HepG2 (cell line): ENCODE data around the gene ZKSCAN8. TPM values are rescaled to one million over a fixed set of nuclear protein-coding genes. Genes with fewer than 3 reads are reported as not detected.

ENCODE experiments used
- FOXA1 ChIP-seq, 2 experiments: fragments of 450-650 bp in 1 of 2; sonication (generic) in 1 of 2; formaldehyde crosslinking in 1 of 2; IDR thresholded peaks; 2 replicates each; pipeline versions ENCODE4 v1.4.0 to v1.6.1; 2016 to 2020; ENCODE audit warnings: missing genetic modification reagents in 1 of 2
- HNRNPL ChIP-seq: fragments of 200-400 bp; formaldehyde crosslinking; IDR thresholded peaks from 2 replicates; pipeline ENCODE4 v1.6.1; 2017; ENCODE audit warnings: mild to moderate bottlenecking, low read depth, low read length
- NFIC ChIP-seq: IDR thresholded peaks from 2 replicates; pipeline ENCODE4 v1.6.1; 2012; ENCODE audit warnings: mild to moderate bottlenecking, low read length, inconsistent platforms
- REL ChIP-seq: sonication (generic); formaldehyde crosslinking; conservative IDR thresholded peaks from 2 replicates; pipeline ENCODE4 v1.8.0; 2022; ENCODE audit warnings: mild to moderate bottlenecking, missing genetic modification reagents, moderate library complexity
- SP140L ChIP-seq: sonication (generic); formaldehyde crosslinking; IDR thresholded peaks from 2 replicates; pipeline ENCODE4 v1.4.0; 2020; ENCODE audit warnings: missing genetic modification reagents, borderline replicate concordance
- TMF1 ChIP-seq: sonication (generic); formaldehyde crosslinking; IDR thresholded peaks from 2 replicates; pipeline ENCODE4 v1.8.1; 2022; ENCODE audit warnings: low read depth, missing genetic modification reagents
- ZNF274 ChIP-seq: sonication (generic); formaldehyde crosslinking; IDR thresholded peaks from 2 replicates; pipeline ENCODE4 v1.5.1; 2020; ENCODE audit warnings: mild to moderate bottlenecking, missing genetic modification reagents
- ZNF746 ChIP-seq: sonication (generic); formaldehyde crosslinking; IDR thresholded peaks from 2 replicates; pipeline ENCODE4 v1.8.0; 2022; ENCODE audit warnings: mild to moderate bottlenecking, missing genetic modification reagents
- ZNF766 ChIP-seq: sonication (generic); formaldehyde crosslinking; IDR thresholded peaks from 2 replicates; pipeline ENCODE4 v1.5.0; 2020; ENCODE audit warnings: missing genetic modification reagents, borderline replicate concordance
- polyA plus RNA-seq, 8 experiments: library from polyadenylated mRNA; depleted of rRNA in 3 of 8; stranded (reverse) in 7 of 8; unstranded in 1 of 8; fragments of >200 nt; fragmentation: Illumina TruSeq in 4 of 8; extraction: Trizol in 4 of 8; gene quantifications; 2 replicates each; pipeline versions ENCODE4 v1.2.1 to v1.2.3, GENCODE V29; 2011 to 2016; ENCODE audit warnings: low read depth in 4 of 8, missing spikeins in 1 of 8, mixed read lengths in 1 of 8; ENCODE audit not compliant: insufficient read depth in 1 of 8
- total RNA-seq, 5 experiments: library from RNA; depleted of rRNA; stranded (reverse); fragments of >200 nt; fragmentation: Illumina TruSeq; extraction: Trizol; gene quantifications; 2 replicates each; pipeline ENCODE4 v1.2.3, GENCODE V29; 2016; ENCODE audit warnings: low read depth in 1 of 5
- TF ChIP-seq, protein P1 (sequence below), 2 experiments: sonication (generic) in 1 of 2; formaldehyde crosslinking in 1 of 2; IDR thresholded peaks; 2 replicates each; pipeline versions ENCODE4 v1.5.1 to v1.6.1; 2011 to 2020; ENCODE audit warnings: borderline replicate concordance in 1 of 2, low read depth in 1 of 2, low read length in 1 of 2, mild to moderate bottlenecking in 1 of 2, missing genetic modification reagents in 1 of 2, moderate library complexity in 1 of 2
- TF ChIP-seq, protein P2 (sequence below): sonication (generic); formaldehyde crosslinking; IDR thresholded peaks from 2 replicates; pipeline ENCODE4 v1.4.0; 2020; ENCODE audit warnings: missing genetic modification reagents
- TF ChIP-seq, protein P3 (sequence below): sonication (generic); formaldehyde crosslinking; IDR thresholded peaks from 2 replicates; pipeline ENCODE4 v1.4.0; 2020; ENCODE audit warnings: mild to moderate bottlenecking, missing genetic modification reagents

Gene ZKSCAN8
- total and polyA plus RNA-seq, 2 of the 13 experiments (the other 11 are each of a cell fraction or from before 2014, with no cell fraction given), result 12.4 to 20.9 TPM

DNA sequence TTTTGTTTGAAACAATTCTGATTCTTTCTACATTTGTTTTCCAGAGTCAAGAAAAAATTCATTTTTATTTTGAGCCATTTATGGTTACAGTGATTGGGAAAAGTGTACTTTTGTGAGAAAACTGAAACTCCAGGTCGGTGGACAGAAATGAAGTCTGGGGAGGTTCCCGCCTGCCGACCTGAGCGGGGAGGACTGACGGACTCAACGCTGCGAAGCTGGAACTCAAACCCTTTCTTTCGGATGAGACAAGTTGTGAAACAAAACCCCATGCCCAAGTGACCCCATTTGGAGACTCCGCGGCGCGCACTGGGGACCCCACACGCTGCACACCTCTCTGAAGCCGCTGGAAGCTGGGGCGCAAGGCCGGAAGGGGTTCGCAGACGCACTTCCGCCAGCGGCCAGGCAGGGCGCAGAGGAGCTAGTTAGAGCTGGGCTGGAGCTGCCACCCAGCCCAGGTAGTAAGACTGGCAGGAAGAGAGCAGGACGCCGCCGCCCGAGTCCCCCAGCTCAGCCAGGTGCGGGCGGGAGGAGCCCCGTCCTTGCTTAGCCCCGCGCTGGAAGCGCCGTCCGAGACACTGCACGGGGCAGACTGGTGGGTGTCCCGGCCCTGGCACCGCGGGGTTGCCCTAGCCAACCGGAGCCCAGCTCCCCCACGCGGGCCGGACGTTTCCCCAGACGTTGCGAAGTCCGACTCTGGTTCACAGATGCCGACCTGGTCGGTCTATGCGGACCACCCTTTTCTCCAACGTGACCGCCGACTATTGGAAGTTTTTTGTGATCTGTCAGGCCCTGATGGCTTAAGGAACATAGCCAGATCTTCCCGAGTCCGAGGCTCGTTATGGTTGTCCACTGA is 37.1 kb upstream of the ZKSCAN8 start (continued):
- TF ChIP-seq, protein P1, sequence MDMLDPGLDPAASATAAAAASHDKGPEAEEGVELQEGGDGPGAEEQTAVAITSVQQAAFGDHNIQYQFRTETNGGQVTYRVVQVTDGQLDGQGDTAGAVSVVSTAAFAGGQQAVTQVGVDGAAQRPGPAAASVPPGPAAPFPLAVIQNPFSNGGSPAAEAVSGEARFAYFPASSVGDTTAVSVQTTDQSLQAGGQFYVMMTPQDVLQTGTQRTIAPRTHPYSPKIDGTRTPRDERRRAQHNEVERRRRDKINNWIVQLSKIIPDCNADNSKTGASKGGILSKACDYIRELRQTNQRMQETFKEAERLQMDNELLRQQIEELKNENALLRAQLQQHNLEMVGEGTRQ (IDR thresholded peaks at IDR 0.05; ENCODE audit: low read depth, low read length), result 0 out of 2 replicates have a peak, but pooled peaks have one; percentile 1
- TF ChIP-seq, protein P1 (CRISPR knock-in tag; IDR thresholded peaks at IDR 0.05; ENCODE audit: borderline replicate concordance), result no peak
- peak; percentile 88 for TF ChIP-seq ZNF274 (CRISPR knock-in tag)
- TF ChIP-seq ZNF746 (CRISPR knock-in tag), result 0 out of 2 replicates have a peak, but pooled peaks have one; percentile 25
- TF ChIP-seq, protein P2, sequence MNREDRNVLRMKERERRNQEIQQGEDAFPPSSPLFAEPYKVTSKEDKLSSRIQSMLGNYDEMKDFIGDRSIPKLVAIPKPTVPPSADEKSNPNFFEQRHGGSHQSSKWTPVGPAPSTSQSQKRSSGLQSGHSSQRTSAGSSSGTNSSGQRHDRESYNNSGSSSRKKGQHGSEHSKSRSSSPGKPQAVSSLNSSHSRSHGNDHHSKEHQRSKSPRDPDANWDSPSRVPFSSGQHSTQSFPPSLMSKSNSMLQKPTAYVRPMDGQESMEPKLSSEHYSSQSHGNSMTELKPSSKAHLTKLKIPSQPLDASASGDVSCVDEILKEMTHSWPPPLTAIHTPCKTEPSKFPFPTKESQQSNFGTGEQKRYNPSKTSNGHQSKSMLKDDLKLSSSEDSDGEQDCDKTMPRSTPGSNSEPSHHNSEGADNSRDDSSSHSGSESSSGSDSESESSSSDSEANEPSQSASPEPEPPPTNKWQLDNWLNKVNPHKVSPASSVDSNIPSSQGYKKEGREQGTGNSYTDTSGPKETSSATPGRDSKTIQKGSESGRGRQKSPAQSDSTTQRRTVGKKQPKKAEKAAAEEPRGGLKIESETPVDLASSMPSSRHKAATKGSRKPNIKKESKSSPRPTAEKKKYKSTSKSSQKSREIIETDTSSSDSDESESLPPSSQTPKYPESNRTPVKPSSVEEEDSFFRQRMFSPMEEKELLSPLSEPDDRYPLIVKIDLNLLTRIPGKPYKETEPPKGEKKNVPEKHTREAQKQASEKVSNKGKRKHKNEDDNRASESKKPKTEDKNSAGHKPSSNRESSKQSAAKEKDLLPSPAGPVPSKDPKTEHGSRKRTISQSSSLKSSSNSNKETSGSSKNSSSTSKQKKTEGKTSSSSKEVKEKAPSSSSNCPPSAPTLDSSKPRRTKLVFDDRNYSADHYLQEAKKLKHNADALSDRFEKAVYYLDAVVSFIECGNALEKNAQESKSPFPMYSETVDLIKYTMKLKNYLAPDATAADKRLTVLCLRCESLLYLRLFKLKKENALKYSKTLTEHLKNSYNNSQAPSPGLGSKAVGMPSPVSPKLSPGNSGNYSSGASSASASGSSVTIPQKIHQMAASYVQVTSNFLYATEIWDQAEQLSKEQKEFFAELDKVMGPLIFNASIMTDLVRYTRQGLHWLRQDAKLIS, result no peak
- no peak for TF ChIP-seq NFIC
- peak; percentile 91 for TF ChIP-seq ZNF766 (CRISPR knock-in tag)
- 0 out of 2 replicates have a peak, but pooled peaks have one; percentile 70 for TF ChIP-seq SP140L (CRISPR knock-in tag)
- TF ChIP-seq FOXA1 (IDR thresholded peaks at IDR 0.05), result no peak
- no peak; the same call in 1 of the 2 replicates for TF ChIP-seq FOXA1 (CRISPR knock-in tag; IDR thresholded peaks at IDR 0.05)
- TF ChIP-seq, protein P3, sequence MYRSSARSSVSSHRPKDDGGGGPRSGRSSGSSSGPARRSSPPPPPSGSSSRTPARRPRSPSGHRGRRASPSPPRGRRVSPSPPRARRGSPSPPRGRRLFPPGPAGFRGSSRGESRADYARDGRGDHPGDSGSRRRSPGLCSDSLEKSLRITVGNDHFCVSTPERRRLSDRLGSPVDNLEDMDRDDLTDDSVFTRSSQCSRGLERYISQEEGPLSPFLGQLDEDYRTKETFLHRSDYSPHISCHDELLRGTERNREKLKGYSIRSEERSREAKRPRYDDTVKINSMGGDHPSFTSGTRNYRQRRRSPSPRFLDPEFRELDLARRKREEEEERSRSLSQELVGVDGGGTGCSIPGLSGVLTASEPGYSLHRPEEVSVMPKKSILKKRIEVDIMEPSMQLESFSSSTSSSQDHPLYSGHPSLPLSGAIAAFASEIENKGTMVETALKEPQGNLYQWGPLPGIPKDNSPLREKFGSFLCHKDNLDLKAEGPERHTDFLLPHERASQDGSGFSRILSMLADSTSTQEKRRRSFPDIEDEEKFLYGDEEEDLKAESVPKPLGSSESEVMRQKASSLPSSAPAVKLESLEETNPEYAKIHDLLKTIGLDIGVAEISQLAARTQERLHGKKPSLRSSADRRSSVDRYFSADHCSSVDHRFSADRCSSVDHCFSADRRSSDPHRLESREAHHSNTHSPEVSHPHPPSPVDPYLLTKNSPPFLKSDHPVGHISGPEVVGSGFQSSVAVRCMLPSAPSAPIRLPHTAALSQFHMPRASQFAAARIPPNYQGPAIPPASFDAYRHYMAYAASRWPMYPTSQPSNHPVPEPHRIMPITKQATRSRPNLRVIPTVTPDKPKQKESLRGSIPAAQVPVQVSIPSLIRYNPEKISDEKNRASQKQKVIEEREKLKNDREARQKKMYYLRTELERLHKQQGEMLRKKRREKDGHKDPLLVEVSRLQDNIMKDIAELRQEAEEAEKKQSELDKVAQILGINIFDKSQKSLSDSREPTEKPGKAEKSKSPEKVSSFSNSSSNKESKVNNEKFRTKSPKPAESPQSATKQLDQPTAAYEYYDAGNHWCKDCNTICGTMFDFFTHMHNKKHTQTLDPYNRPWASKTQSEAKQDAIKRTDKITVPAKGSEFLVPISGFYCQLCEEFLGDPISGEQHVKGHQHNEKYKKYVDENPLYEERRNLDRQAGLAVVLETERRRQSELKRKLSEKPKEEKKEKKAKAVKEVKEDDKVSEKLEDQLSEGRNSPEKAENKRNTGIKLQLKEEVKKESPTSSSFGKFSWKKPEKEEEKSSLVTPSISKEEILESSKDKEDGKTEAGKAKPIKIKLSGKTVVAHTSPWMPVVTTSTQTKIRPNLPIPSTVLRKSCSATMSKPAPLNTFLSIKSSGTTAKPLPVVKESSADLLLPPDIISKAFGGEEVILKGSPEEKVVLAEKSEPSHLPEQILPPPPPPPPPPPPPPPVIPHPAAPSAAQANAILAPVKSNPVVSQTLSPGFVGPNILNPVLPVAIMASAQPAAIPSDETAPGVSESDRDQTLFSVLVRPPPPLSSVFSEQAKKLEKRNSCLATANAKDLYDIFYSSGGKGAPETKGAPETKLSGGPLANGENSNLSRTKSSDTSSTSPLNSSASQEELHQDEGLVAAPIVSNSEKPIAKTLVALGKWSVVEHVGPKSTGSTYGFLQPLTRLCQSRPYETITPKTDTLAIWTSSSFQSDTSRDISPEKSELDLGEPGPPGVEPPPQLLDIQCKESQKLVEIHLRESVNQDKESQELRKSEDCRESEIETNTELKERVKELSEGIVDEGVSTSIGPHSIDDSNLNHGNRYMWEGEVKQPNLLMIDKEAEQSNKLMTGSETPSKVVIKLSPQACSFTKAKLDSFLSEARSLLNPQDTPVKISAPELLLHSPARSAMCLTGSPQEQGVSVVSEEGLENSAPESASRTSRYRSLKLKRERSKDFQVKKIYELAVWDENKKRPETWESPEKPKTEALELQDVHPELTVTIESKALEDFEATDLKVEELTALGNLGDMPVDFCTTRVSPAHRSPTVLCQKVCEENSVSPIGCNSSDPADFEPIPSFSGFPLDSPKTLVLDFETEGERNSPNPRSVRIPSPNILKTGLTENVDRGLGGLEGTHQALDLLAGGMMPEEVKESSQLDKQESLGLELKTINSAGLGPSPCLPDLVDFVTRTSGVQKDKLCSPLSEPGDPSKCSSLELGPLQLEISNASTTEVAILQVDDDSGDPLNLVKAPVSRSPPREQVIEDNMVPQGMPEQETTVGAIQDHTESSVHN (CRISPR knock-in tag), result no peak
- no peak; the same call in 1 of the 2 replicates for TF ChIP-seq REL (CRISPR knock-in tag)
- TF ChIP-seq HNRNPL, result peak; percentile 96
- TF ChIP-seq TMF1 (CRISPR knock-in tag), result peak; percentile 66; the same call in 1 of the 2 replicates
